Hepatocyte (in vitro differentiated cells): ENCODE data around the gene CATSPERD. TPM values are rescaled to one million over a fixed set of nuclear protein-coding genes. Genes with fewer than 3 reads are reported as not detected.

Source experiments
- DNase-seq: peaks from one replicate; pipeline ENCODE4 v3.0.0-alpha.2; 2016; ENCODE audit warnings: low spot score
- H2AFZ ChIP-seq: fragments of 200-600 bp; sonication (generic); 2 replicates; pipeline ENCODE4 v1.6.0; 2016; ENCODE audit warnings: antibody characterized with exemption, mild to moderate bottlenecking
- H3K27ac ChIP-seq: fragments of 200-600 bp; sonication (generic); 2 replicates; pipeline ENCODE4 v1.5.1; 2016; ENCODE audit warnings: mild to moderate bottlenecking
- H3K27me3 ChIP-seq: fragments of 200-600 bp; sonication (generic); 2 replicates; pipeline ENCODE4 v1.6.1; 2016
- H3K36me3 ChIP-seq: fragments of 200-600 bp; sonication (generic); replicated peaks from 2 replicates; pipeline ENCODE4 v1.5.1; 2016; ENCODE audit warnings: low read depth; ENCODE audit not compliant: insufficient read depth
- H3K4me1 ChIP-seq: fragments of 200-600 bp; sonication (generic); 2 replicates; pipeline ENCODE4 v1.5.1; 2016; ENCODE audit warnings: mild to moderate bottlenecking, moderate library complexity; ENCODE audit not compliant: insufficient read depth
- H3K4me2 ChIP-seq: fragments of 200-600 bp; sonication (generic); 2 replicates; pipeline ENCODE4 v1.6.0; 2016
- H3K4me3 ChIP-seq: fragments of 200-600 bp; sonication (generic); 2 replicates; pipeline ENCODE4 v1.5.1; 2016; ENCODE audit warnings: mild to moderate bottlenecking
- H3K79me2 ChIP-seq: fragments of 200-600 bp; sonication (generic); 2 replicates; pipeline ENCODE4 v1.6.0; 2017; ENCODE audit warnings: mild to moderate bottlenecking
- H3K9me2 ChIP-seq: fragments of 200-600 bp; sonication (generic); replicated peaks from 2 replicates; pipeline ENCODE4 v1.6.0; 2017; ENCODE audit warnings: mild to moderate bottlenecking; ENCODE audit not compliant: insufficient read depth
- H3K9me3 ChIP-seq: fragments of 200-600 bp; sonication (generic); 2 replicates; pipeline ENCODE4 v1.5.1; 2016; ENCODE audit warnings: low read depth, mild to moderate bottlenecking
- H4K20me1 ChIP-seq: fragments of 200-600 bp; sonication (generic); 2 replicates; pipeline ENCODE4 v1.6.0; 2016; ENCODE audit warnings: mild to moderate bottlenecking; ENCODE audit not compliant: insufficient read depth, poor library complexity, severe bottlenecking
- CTCF ChIP-seq: fragments of 200-600 bp; sonication (generic); IDR thresholded peaks from 2 replicates; pipeline ENCODE4 v1.5.1; 2016; ENCODE audit warnings: antibody characterized with exemption, mild to moderate bottlenecking; ENCODE audit not compliant: poor library complexity
- EZH2 ChIP-seq: fragments of 200-600 bp; sonication (generic); IDR thresholded peaks from 2 replicates; pipeline ENCODE4 v1.6.1; 2016; ENCODE audit warnings: antibody characterized with exemption, mild to moderate bottlenecking, borderline replicate concordance
- EZH2phosphoT487 ChIP-seq: fragments of 200-600 bp; sonication (generic); IDR thresholded peaks from one replicate; pipeline ENCODE4 v1.6.1; 2018; ENCODE audit warnings: antibody characterized with exemption, mild to moderate bottlenecking, low read depth, moderate library complexity; ENCODE audit not compliant: unreplicated experiment, severe bottlenecking
- WGBS: methylation state at CpG from one replicate; pipeline ENCODE4 v1.1.6; 2016; ENCODE audit warnings: low lambda C conversion rate; ENCODE audit errors: missing lambda C conversion rate; 5-methylcytosine and 5-hydroxymethylcytosine counted together
- polyA plus RNA-seq: library from polyadenylated mRNA; unstranded; fragments of >200 nt; fragmentation: Nextera tagmentation; extraction: Ambion mirVana; gene quantifications from 2 replicates; pipeline ENCODE4 v1.2.1, GENCODE V29; 2016
- total RNA-seq: library from RNA; depleted of rRNA; stranded (reverse); fragments of >200 nt; gene quantifications from 2 replicates; pipeline ENCODE4 v1.2.3, GENCODE V29; 2014

The CATSPERD gene
- total and polyA plus RNA-seq, 2 experiments from 2014 or later = not detected

GRCh38 chr19:5681391-5682106, 38.9 kb upstream of the CATSPERD start:
- Histone ChIP-seq H3K4me3 (no peak overlapping the region), H2AFZ (peak overlapping the region; percentile 58), H4K20me1 (no peaks in the 10 kb centered on the region), H3K36me3 (no peaks in the 10 kb centered on the region), H3K9me2 (no peaks in the 10 kb centered on the region), H3K27ac (no peak overlapping the region), H3K4me1 (no peaks in the 10 kb centered on the region), H3K4me2 (peak overlapping the region; percentile 89), H3K27me3 (no peaks in the 10 kb centered on the region), H3K79me2 (peaks cover 13% of the 10 kb centered on the region), H3K9me3 (no peaks in the 10 kb centered on the region)
- no peak for TF ChIP-seq EZH2
- DNase-seq = peak; percentile 4
- WGBS = 85% methylated on average over 13 of the region's 17 CpGs

GRCh38 chr19:5682107-5682482, 38.3 kb upstream of the CATSPERD start:
- Histone ChIP-seq H3K4me1 (no peaks in the 10 kb centered on the region), H3K4me2 (peak overlapping the region; percentile 89), H3K9me3 (no peaks in the 10 kb centered on the region), H3K27ac (no peak overlapping the region), H2AFZ (no peak overlapping the region), H3K79me2 (peaks cover 13% of the 10 kb centered on the region), H3K36me3 (no peaks in the 10 kb centered on the region), H3K9me2 (no peaks in the 10 kb centered on the region), H4K20me1 (no peaks in the 10 kb centered on the region), H3K27me3 (no peaks in the 10 kb centered on the region), H3K4me3 (no peak overlapping the region)
- TF ChIP-seq EZH2phosphoT487 (no peak), CTCF (no peak), EZH2 (no peak)
- DNase-seq = no peak
- 92% methylated on average over 3 of the region's 3 CpGs for WGBS

GRCh38 chr19:5683177-5683886, 37.1 kb upstream of the CATSPERD start:
- Histone ChIP-seq H3K79me2 (peaks cover 13% of the 10 kb centered on the region), H2AFZ (no peak overlapping the region), H4K20me1 (no peaks in the 10 kb centered on the region), H3K27ac (no peak overlapping the region), H3K36me3 (no peaks in the 10 kb centered on the region), H3K27me3 (no peaks in the 10 kb centered on the region), H3K9me3 (no peaks in the 10 kb centered on the region), H3K9me2 (no peaks in the 10 kb centered on the region), H3K4me3 (no peak overlapping the region), H3K4me1 (no peaks in the 10 kb centered on the region), H3K4me2 (no peak overlapping the region)
- TF ChIP-seq CTCF (no peak), EZH2 (no peak), EZH2phosphoT487 (no peak)
- no peak for DNase-seq
- WGBS = 95% methylated on average over 10 of the region's 10 CpGs

GRCh38 chr19:5684694-5685430, 35.6 kb upstream of the CATSPERD start:
- no peaks in the 10 kb centered on the region for H4K20me1 ChIP-seq
- H3K9me2 ChIP-seq = no peaks in the 10 kb centered on the region
- no peaks in the 10 kb centered on the region for H3K9me3 ChIP-seq
- H3K4me2 ChIP-seq = no peak overlapping the region
- no peak overlapping the region for H3K4me3 ChIP-seq
- no peak overlapping the region for H3K27ac ChIP-seq
- no peaks in the 10 kb centered on the region for H3K36me3 ChIP-seq
- H2AFZ ChIP-seq = no peak overlapping the region
- WGBS = 90% methylated on average over 21 of the region's 22 CpGs
- TF ChIP-seq EZH2phosphoT487 = no peak
- TF ChIP-seq EZH2 = no peak
- no peak for TF ChIP-seq CTCF
- H3K27me3 ChIP-seq = no peaks in the 10 kb centered on the region
- peaks cover 1% of the 10 kb centered on the region for H3K79me2 ChIP-seq
- DNase-seq = peak; percentile 4
- H3K4me1 ChIP-seq = no peaks in the 10 kb centered on the region
